Calu3 (cell line): Measurements from ENCODE around the gene GPR146. TPM values are rescaled to one million over a fixed set of nuclear protein-coding genes. Genes with fewer than 3 reads are reported as not detected.

ENCODE experiments used
- BruUV-seq: library from RNA; stranded (reverse); fragments of 400-500 nt; replicated peaks from 2 replicates; lab custom pipeline; 2021; lab: Mats Ljungman, UMichigan
- CTCF ChIA-PET: fragments of 300-600 bp; sonication (Branson Sonifier 250); formaldehyde crosslinking; loops from one replicate; lab custom pipeline; 2022; ENCODE audit warnings: antibody characterized with exemption; lab: Charles Lee
- DNase-seq: peaks from one replicate; pipeline ENCODE4 v3.0.0; 2022
- H3K27ac Mint-ChIP-seq: one replicate; pipeline ENCODE4 v1.8.0; 2022; ENCODE audit warnings: mixed read lengths; ENCODE audit not compliant: unreplicated experiment
- H3K27me3 Mint-ChIP-seq: one replicate; pipeline ENCODE4 v1.8.0; 2022; ENCODE audit warnings: mixed read lengths; ENCODE audit not compliant: unreplicated experiment
- H3K36me3 Mint-ChIP-seq: one replicate; pipeline ENCODE4 v1.8.0; 2022; ENCODE audit warnings: mild to moderate bottlenecking, moderate library complexity, mixed read lengths; ENCODE audit not compliant: insufficient read depth, unreplicated experiment
- H3K4me1 Mint-ChIP-seq: one replicate; pipeline ENCODE4 v1.8.0; 2022; ENCODE audit warnings: mild to moderate bottlenecking, low read depth, mixed read lengths; ENCODE audit not compliant: unreplicated experiment
- H3K4me3 Mint-ChIP-seq: one replicate; pipeline ENCODE4 v1.8.0; 2022; ENCODE audit warnings: mild to moderate bottlenecking, low read depth, moderate library complexity, mixed read lengths; ENCODE audit not compliant: unreplicated experiment
- H3K9me3 Mint-ChIP-seq: one replicate; pipeline ENCODE4 v1.8.0; 2022; ENCODE audit warnings: low read depth, mixed read lengths; ENCODE audit not compliant: unreplicated experiment
- CTCF ChIP-seq: fragments of 200-600 bp; IDR thresholded peaks from one replicate; pipeline ENCODE4 v1.8.0; 2022; ENCODE audit warnings: antibody characterized with exemption; ENCODE audit not compliant: unreplicated experiment
- intact Hi-C: fragments of 100-400 bp; cut with micrococcal nuclease; formaldehyde crosslinking; loops from one replicate; pipeline ENCODE4 v1.10.0; 2022; ENCODE audit not compliant: unreplicated experiment
- total RNA-seq: library from RNA; stranded (reverse); gene quantifications from 2 replicates; pipeline ENCODE4 v1.2.3, GENCODE V29; 2022

The GPR146 gene
- total RNA-seq, 1 experiment from 2014 or later = 0.66 TPM

- no peak for TF ChIP-seq CTCF
- Mint-ChIP-seq H3K9me3 (peaks cover 3% of the 10 kb centered on the region), H3K36me3 (peaks cover 6% of the 10 kb centered on the region), H3K27ac (no peak overlapping the region), H3K27me3 (no peaks in the 10 kb centered on the region), H3K4me3 (no peak overlapping the region), H3K4me1 (no peaks in the 10 kb centered on the region)
- BruUV-seq = no TSS peak
- CTCF ChIA-PET = no interaction called here
- DNase-seq = no peak
- intact Hi-C loops = no loop called here
Measured at GRCh38 chr7:1101563-1102431, 57.5 kb downstream of the GPR146 start.

DNA sequence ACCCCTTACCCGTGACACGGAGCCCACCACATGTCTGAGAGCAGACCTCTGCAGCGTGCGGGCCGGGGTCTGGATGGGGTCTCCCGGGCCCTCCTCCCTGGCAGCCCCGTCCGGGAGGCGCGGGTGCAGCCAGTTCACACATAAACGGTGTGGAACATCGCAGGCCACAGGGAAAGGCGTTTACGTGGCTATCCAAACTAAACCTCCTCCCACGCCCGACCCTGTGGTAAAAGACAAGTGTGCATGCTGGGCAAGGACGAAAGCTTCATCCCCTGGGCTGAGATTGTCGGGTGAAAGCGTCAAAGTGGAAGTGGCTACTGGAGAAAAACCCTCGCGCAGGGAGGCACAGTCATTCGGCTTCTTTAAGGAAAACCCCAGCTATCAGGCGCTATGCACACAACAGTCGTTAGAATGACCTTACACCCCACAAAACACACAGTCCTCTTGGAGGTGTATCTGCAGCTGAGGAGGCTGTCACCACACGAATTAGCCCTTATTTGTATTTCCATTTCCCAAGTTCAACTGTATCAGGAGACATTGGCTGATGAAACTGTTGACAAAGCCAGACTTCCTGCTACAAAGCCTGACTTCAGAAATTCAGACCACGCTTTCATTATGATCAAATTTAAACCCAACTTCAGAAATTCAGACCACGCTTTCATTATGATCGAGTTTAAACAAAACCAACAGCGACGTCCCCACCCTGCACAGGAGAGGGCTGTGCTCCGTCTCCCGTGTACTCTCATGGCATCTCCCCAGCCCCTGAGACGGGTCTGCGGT is 58.9 kb downstream of the GPR146 start:
- H3K27me3 Mint-ChIP-seq = no peaks in the 10 kb centered on the region
- CTCF ChIA-PET = interaction anchor here (0.5 kb wide), 1 partner anchor 290 kb away, joined by 5 read pairs; no protein-coding TSS in a partner anchor
- peaks cover 1% of the 10 kb centered on the region for H3K9me3 Mint-ChIP-seq
- H3K36me3 Mint-ChIP-seq = peaks cover 6% of the 10 kb centered on the region
- TF ChIP-seq CTCF = no peak
- no peak overlapping the region for H3K27ac Mint-ChIP-seq
- H3K4me3 Mint-ChIP-seq = no peak overlapping the region
- no peak for DNase-seq
- H3K4me1 Mint-ChIP-seq = no peaks in the 10 kb centered on the region
- intact Hi-C loops = no loop called here
- no TSS peak for BruUV-seq

DNA sequence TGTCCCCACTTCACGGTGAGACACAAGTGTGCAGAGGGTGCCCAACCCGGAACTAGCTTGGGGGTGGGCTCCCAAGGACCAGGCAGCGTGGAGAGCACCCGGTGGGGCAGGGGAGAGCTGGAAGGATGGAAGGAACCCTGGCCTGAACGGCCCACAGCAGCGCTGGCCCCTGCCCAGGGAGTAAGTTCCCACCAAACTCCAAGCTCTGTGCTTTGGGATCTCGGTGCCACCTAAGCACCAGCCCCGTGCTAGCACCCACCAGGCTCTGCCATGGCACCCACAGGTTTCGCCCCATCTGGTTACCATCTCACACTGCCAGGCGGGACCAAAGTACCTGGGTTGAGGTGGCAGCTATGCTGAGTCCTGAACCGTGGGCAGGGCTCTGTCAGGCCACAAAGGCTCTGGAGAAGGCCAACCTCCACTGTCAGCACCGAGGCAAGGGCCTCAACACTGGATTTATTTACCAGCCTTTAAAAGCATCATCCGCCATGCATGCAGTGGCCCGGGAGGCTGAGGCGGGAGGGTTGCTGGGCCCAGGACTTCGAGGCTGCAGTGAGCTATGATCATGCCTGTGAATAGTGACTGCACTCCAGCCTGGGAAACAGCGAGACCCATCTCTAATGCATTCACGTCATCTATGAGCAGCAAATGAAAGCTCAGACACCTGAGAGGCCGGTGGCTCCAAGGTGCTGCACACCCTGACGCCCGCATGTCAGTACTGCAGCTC is 59.6 kb downstream of the GPR146 start:
- CTCF ChIA-PET = interaction anchor here (0.5 kb wide), 1 partner anchor 291 kb away, joined by 5 read pairs; no protein-coding TSS in a partner anchor

More for the DNA sequence above, 59.6 kb downstream of the GPR146 start:
- BruUV-seq = no TSS peak
- H3K27me3 Mint-ChIP-seq = no peaks in the 10 kb centered on the region
- H3K27ac Mint-ChIP-seq = no peak overlapping the region
- intact Hi-C loops = no loop called here
- no peak for TF ChIP-seq CTCF
- no peaks in the 10 kb centered on the region for H3K4me1 Mint-ChIP-seq
- peaks cover 6% of the 10 kb centered on the region for H3K36me3 Mint-ChIP-seq
- DNase-seq = no peak
- no peaks in the 10 kb centered on the region for H3K9me3 Mint-ChIP-seq
- no peak overlapping the region for H3K4me3 Mint-ChIP-seq
